Measurements from ENCODE around the gene FOXO3. TPM values are rescaled to one million over a fixed set of nuclear protein-coding genes. Genes with fewer than 3 reads are reported as not detected.

FOXO3 gene
- total RNA-seq, 1 experiment from 2014 or later: 20.4 TPM

DNA sequence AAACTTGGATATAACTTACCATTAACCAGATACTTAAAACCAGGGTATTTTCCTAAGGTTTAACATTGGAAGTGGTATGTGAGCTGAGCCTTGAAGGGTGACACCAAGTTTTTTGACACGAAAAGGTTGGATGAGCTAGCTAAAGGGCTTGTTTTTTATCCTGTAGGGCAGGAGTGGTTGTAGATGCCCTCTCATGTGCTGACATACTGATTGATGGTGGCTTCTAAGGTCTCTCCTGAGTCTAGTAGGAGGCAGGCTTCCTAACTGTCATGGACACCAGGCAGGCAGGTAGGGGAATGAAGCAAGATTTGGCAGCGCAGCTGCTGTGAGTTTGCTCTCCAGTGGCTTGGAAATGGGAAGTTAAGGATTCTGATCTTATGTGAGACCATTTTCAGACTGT lies 66.1 kb downstream of the FOXO3 start:
- Histone ChIP-seq H3K4me1 (replicated peaks) (peaks cover 14% of the 10 kb centered on the region), H3K4me3 (no peak overlapping the region), H3K9me3 (replicated peaks) (no peaks in the 10 kb centered on the region), H3K27ac (no peak overlapping the region), H3K36me3 (no peaks in the 10 kb centered on the region; the same call in 1 of the 2 replicates), H3K27me3 (replicated peaks) (no peaks in the 10 kb centered on the region)
- DNase-seq (ENCODE audit: low read depth in 1 of 2, low spot score in 2 of 2): no peak

DNA sequence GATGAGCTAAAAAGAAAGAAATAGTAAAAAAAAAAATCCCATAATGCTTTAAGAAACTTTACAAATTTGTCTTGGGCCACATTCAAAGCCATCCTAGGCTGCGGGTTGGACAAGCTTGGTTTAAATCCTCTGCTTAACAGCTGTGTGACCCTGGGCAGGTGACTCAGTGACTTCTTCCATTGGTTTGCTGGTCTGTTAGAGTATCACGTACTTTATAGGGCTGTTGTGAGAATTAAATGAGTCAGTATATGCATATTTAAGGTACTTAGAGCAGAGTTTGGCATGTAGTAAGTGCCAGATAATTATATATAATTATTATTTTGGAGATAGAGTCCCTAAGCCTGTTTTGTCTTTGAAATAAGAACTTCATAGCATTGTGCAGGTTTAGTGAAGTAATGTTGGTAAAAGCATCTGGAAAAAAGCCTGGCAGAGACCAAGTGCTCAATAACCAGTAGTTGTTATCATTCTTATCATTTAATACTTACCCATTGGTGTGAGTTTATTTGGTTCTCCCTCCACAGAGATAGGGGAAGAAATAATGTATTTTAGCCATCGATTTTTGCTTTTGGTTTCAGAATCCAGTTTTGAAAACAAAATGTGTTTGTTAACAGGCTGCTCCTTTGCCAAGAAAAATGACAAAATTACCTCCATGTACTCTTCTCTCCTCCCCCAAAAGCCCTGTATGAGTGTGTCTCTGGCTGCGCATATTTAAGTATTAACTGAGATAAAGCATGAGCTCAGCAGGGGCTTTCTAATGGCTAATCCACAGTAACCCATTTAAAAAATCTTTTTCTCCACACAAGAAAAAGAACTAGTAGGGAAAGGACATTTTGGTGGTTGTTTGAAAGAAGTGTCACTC lies 67.2 kb downstream of the FOXO3 start:
- H3K27ac ChIP-seq: no peak overlapping the region
- no peak for DNase-seq (ENCODE audit: low read depth in 1 of 2, low spot score in 2 of 2)
- H3K27me3 ChIP-seq (replicated peaks): no peaks in the 10 kb centered on the region

DNA sequence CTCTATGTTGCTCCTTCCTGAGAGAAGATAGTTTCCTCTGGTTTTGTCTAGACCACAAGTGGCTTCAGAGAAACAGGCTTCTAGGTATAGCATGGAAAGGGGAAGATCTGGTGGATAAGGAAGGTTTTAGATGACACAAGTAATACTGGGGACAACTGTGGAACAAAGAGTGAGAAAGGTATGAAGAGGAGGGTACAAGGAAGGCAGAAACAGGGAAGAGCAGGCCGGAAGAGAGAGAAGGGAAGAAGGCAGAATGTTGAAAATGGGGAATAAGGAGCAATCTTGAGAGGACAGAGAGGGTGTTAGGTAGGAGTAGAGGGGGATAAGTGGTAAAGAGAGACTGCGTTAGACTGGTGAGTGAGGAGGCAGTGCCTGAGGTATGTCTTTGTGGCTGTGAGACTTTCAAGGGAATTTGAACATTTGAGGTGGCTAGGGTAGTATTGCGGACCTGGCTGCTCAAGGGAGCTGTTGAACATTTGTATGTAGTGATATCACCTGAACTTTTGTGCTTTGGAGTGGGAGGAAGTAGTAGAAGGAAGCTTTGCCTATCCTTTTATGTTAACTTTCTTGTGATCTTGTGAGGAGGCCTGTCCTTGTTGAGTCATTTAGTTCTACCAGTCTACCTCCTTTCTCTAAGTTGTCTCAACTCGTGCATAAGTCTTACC lies 69.5 kb downstream of the FOXO3 start:
- H3K4me1 ChIP-seq (replicated peaks): no peaks in the 10 kb centered on the region
- no peak for DNase-seq (ENCODE audit: low read depth in 1 of 2, low spot score in 2 of 2)
- H3K36me3 ChIP-seq: no peaks in the 10 kb centered on the region
- H3K4me3 ChIP-seq: no peak overlapping the region
- no peaks in the 10 kb centered on the region for H3K27me3 ChIP-seq (replicated peaks)
- no peaks in the 10 kb centered on the region for H3K9me3 ChIP-seq (replicated peaks)
- H3K27ac ChIP-seq: no peak overlapping the region

More for the DNA sequence above, 67.2 kb downstream of the FOXO3 start:
- Histone ChIP-seq H3K36me3 (no peaks in the 10 kb centered on the region; the same call in 1 of the 2 replicates), H3K9me3 (replicated peaks) (no peaks in the 10 kb centered on the region), H3K4me3 (no peak overlapping the region), H3K4me1 (replicated peaks) (peaks cover 4% of the 10 kb centered on the region)

DNA sequence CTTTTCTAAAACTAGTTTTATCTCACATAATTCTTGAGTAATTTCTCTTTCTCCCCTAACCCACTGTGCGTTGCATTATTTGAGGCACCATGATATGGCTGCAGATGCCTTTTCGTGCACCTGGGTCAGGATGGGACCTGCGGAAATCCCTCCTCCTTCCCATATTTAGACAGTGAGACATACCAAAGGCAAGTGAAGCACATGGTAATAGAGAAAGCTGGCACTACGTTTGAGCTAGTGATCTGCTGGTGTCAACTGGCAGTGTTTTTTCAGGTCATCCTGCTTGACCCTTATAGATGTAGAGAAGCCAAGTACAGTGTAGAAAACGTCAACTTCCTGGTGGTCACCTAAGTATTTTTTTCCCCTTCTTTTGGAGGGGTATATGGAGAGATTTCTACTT lies 71.7 kb downstream of the FOXO3 start:
- H3K27ac ChIP-seq: no peak overlapping the region
- no peak overlapping the region for H3K4me3 ChIP-seq
- no peaks in the 10 kb centered on the region for H3K4me1 ChIP-seq (replicated peaks)
- DNase-seq (ENCODE audit: low read depth in 1 of 2, low spot score in 2 of 2): no peak
- H3K27me3 ChIP-seq (replicated peaks): no peaks in the 10 kb centered on the region
- no peaks in the 10 kb centered on the region for H3K9me3 ChIP-seq (replicated peaks)
- no peaks in the 10 kb centered on the region for H3K36me3 ChIP-seq

DNA sequence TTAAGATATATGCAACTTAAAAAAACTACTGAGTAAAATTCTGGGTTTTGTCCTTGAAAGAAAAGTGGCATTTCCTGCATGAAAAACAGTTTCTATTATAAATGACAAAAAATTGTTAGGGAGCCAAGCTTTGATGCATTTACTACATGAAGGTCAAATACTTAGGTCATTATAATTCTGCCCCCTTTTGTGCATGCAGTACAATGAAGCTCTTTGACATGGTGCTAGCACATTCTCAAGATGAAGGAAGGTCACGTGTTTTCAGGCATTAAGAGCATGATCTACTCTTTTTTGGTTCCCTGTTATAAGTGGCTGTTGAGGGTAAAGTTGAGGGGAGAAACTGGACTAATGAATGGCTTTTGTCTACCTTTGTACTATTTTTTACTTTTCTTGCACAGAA lies 72.7 kb downstream of the FOXO3 start:
- Histone ChIP-seq H3K4me3 (no peak overlapping the region), H3K27ac (no peak overlapping the region), H3K9me3 (replicated peaks) (no peaks in the 10 kb centered on the region), H3K27me3 (replicated peaks) (no peaks in the 10 kb centered on the region), H3K36me3 (no peaks in the 10 kb centered on the region), H3K4me1 (replicated peaks) (no peaks in the 10 kb centered on the region)
- DNase-seq (ENCODE audit: low read depth in 1 of 2, low spot score in 2 of 2): no peak

DNA sequence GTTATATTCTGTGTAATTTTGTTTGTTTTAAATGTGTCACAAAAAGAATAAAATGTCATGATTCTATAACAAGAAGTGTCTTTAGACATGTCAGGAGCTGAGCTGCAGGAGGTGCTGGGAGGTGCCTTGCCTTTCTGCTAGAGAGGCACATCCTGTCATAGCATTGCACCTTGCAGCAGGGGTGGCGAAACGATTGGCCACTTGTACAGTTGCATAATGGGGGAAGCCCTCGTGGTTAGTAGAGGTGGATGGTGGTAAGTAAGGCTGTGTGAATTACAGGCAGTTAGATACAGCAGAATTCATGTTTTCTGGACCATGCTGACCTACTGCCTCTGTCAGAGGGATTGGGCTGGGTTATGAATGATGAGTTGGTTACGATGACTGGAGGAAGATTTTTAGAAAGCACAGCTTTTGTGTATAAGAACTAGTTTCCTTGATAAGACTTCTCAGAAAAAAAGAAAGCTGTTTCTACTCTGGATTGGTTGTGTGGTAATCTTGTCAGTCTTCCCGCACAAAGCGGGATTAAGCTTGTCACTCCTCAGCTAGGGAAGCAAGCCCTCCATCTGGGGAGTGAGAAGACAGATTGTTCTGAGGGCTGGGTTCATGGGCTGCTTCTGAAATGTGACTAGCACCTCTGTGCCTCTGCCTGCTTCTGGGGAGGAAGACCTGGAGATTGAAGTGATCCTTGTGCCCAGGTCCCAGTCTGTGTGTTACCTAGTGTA lies 74.9 kb downstream of the FOXO3 start:
- Histone ChIP-seq H3K36me3 (no peaks in the 10 kb centered on the region), H3K4me1 (replicated peaks) (no peaks in the 10 kb centered on the region), H3K9me3 (replicated peaks) (no peaks in the 10 kb centered on the region), H3K4me3 (no peak overlapping the region), H3K27me3 (replicated peaks) (no peaks in the 10 kb centered on the region), H3K27ac (no peak overlapping the region)
- no peak for DNase-seq (ENCODE audit: low read depth in 1 of 2, low spot score in 2 of 2)

DNA sequence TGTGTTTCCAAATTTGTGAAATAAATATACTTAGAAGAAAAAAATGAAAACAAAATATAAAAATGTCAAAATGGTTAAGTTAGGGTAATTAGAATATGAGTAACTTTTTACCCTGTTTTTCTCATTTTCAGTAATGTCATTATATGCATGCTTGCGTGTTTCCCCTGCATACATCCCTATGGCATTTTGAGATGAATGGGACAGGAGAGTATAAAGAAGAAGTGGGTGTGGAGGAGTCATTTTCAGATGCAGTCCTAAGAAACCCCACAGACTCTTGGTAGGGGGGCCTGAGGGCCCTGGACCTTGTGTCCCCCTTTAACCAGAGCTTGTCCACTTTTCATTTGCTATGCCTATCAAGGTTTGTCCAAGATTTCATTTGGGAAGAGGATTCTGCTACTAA lies 77.2 kb downstream of the FOXO3 start:
- Histone ChIP-seq H3K36me3 (no peaks in the 10 kb centered on the region), H3K9me3 (replicated peaks) (no peaks in the 10 kb centered on the region), H3K27me3 (replicated peaks) (no peaks in the 10 kb centered on the region), H3K4me3 (no peak overlapping the region), H3K27ac (no peak overlapping the region), H3K4me1 (replicated peaks) (0 out of 2 replicates have a peak, but pooled peaks cover under 1% of the 10 kb centered on the region)
- no peak for DNase-seq (ENCODE audit: low read depth in 1 of 2, low spot score in 2 of 2)

DNA sequence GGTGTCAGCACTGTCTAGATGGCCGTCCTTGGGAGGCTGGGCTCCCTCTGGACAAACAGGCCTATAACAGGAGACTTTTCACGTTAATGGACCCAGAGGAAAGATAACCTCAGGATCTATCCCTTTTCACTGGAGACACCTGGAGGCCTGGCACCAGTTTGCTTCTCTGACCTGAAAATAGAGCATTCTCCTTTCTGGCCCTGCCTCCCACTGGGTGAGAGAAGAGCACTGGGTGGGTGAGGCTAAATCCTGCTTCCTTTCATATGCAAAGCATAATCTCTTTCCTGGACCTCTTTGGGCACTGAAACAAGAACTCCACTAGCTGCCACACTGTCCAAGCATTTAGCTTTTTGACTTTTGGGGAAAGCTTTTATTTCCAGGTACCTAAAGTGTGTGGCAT lies 78.3 kb downstream of the FOXO3 start:
- Histone ChIP-seq H3K27me3 (replicated peaks) (no peaks in the 10 kb centered on the region), H3K27ac (no peak overlapping the region), H3K4me3 (no peak overlapping the region), H3K9me3 (replicated peaks) (no peaks in the 10 kb centered on the region), H3K4me1 (replicated peaks) (0 out of 2 replicates have a peak, but pooled peaks cover 4% of the 10 kb centered on the region), H3K36me3 (no peaks in the 10 kb centered on the region)
- no peak for DNase-seq (ENCODE audit: low read depth in 1 of 2, low spot score in 2 of 2)

DNA sequence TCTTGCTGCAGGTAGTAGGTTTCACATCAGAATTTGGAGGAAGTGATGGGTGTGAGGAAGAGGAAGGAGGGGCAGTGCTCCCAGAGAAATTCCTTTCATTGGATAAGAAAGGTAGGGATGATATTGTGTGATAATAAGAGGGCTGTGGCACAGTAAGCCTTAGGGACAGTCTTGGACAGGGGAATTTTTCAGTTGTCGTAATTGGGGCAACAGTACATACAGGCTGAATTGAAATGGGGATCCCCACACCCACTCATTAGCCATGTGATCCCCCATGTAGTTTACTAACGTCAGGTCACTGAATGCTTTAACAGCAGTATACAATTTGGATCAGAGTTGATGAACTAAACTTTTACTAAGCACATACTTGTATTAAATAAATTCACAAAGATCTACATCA lies 79.4 kb downstream of the FOXO3 start:
- H3K9me3 ChIP-seq (replicated peaks): no peaks in the 10 kb centered on the region
- no peak overlapping the region for H3K27ac ChIP-seq
- no peak for DNase-seq (ENCODE audit: low read depth in 1 of 2, low spot score in 2 of 2)
- no peak overlapping the region for H3K4me3 ChIP-seq
- H3K4me1 ChIP-seq (replicated peaks): 0 out of 2 replicates have a peak, but pooled peaks cover 4% of the 10 kb centered on the region
- no peaks in the 10 kb centered on the region for H3K36me3 ChIP-seq
- no peaks in the 10 kb centered on the region for H3K27me3 ChIP-seq (replicated peaks)

DNA sequence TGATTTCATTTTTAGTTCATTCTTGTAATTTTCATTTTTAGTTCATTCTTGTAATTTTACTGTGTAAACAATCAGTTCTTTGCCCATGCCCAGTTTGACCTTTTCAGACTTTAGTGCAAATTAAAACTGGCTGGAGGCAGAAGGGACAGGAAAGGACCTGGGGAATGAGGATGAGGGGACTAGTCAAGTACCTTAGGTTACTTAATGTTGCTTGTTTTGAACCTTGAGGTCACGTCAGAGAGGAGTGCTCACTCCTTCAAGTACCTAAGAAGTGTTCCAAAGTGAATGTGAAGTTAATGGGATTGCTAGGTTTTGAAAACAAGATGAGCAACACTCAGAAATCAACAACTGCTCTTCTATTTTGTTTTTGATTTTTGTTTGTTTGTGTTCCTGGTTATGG lies 82.5 kb downstream of the FOXO3 start:
- Histone ChIP-seq H3K4me1 (replicated peaks) (peaks cover 11% of the 10 kb centered on the region; the same call in 1 of the 2 replicates), H3K9me3 (replicated peaks) (no peaks in the 10 kb centered on the region), H3K27me3 (replicated peaks) (no peaks in the 10 kb centered on the region), H3K27ac (no peak overlapping the region), H3K36me3 (no peaks in the 10 kb centered on the region), H3K4me3 (no peak overlapping the region)
- no peak for DNase-seq (ENCODE audit: low read depth in 1 of 2, low spot score in 2 of 2)

DNA sequence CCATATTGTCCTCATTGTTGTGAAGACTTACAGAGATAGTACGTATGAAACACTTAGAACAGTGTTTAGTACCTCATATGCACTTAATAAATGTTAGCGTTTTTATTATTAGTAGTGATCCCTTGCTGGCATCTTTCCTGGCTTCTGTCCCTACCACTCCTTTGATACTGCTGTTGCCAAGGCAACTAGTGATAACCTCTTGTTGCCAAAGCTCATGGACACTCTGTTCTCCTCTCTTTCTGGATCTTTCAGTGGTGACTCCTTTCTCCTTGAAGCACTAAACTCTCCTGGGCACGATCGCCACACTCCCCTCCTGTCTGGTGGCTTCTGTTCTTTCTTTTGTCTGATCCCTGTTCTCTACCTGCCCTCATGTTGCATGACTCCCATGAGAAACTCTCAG lies 83.5 kb downstream of the FOXO3 start:
- no peak for DNase-seq (ENCODE audit: low read depth in 1 of 2, low spot score in 2 of 2)
- Histone ChIP-seq H3K27me3 (replicated peaks) (no peaks in the 10 kb centered on the region), H3K36me3 (no peaks in the 10 kb centered on the region), H3K9me3 (replicated peaks) (no peaks in the 10 kb centered on the region), H3K4me1 (replicated peaks) (peaks cover 11% of the 10 kb centered on the region; the same call in 1 of the 2 replicates), H3K27ac (no peak overlapping the region), H3K4me3 (no peak overlapping the region)

DNA sequence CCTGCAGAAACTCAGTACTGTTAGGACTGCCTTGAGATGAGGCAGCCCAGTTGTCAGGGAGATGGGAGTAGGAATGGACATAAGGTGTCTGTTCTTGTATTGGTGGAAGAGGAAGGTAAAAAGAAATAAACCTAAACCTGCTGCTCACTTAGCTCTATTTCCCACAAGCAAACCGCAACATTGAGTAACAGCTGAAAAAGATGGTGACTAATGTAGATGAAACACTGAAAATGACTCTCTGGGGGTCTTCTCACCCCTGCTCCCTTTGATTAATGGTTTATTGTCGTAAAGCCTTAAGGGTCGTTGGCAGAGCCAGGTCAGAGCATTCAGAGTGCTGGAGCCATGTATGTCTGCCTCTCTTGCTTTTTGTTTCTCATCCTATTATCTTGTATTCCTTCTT lies 87.5 kb downstream of the FOXO3 start:
- no peak overlapping the region for H3K27ac ChIP-seq
- peaks cover 34% of the 10 kb centered on the region for H3K4me1 ChIP-seq (replicated peaks)
- H3K27me3 ChIP-seq (replicated peaks): no peaks in the 10 kb centered on the region
- H3K9me3 ChIP-seq (replicated peaks): no peaks in the 10 kb centered on the region
- DNase-seq (ENCODE audit: low read depth in 1 of 2, low spot score in 2 of 2): no peak
- no peak overlapping the region for H3K4me3 ChIP-seq
- no peaks in the 10 kb centered on the region; the same call in 1 of the 2 replicates for H3K36me3 ChIP-seq

DNA sequence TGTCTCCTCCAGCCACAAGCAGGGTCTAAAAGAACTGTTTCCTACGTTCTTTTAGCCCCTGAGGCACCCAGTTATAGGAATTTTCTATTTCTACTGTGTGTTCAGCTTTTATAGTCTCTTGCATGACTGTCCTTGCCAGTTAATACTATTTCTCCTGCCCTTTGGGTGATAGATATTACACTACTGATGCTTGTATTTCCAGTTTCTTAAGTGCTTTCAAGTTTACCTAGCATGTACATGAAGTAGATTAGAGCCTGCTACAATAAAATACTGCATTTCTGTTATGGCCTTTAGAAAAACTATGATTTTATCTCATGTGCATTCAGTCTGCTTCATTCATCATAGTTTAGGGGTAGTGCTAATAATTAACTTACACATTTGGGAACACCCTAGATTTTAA lies 89.6 kb downstream of the FOXO3 start:
- Histone ChIP-seq H3K27ac (no peak overlapping the region), H3K4me1 (replicated peaks) (peaks cover 48% of the 10 kb centered on the region), H3K4me3 (no peak overlapping the region), H3K27me3 (replicated peaks) (no peaks in the 10 kb centered on the region), H3K9me3 (replicated peaks) (no peaks in the 10 kb centered on the region), H3K36me3 (no peaks in the 10 kb centered on the region; the same call in 1 of the 2 replicates)
- no peak for DNase-seq (ENCODE audit: low read depth in 1 of 2, low spot score in 2 of 2)

DNA sequence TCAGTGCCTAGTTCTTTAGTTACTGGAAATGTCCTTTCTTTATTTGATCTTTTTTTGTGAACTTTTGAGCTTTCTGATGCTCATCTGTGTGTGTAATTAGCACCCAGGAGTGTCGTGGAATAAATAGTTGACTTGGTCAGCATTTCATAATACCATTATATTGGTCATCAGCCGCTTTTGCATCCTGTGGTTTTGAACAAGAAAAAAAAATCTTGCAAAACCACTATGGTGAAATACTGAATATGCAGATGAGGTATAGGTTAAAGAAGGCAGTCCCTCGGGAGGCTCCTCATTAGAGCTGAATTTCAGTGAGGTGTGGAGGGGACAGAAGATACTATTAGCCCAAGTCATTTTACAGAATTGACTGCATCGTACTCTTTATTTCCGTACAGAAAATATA lies 90.1 kb downstream of the FOXO3 start:
- Histone ChIP-seq H3K27ac (0 out of 2 replicates have a peak overlapping the region, but pooled peaks have one; percentile 60), H3K9me3 (replicated peaks) (no peaks in the 10 kb centered on the region), H3K4me3 (no peak overlapping the region), H3K27me3 (replicated peaks) (no peaks in the 10 kb centered on the region), H3K4me1 (replicated peaks) (peaks cover 52% of the 10 kb centered on the region), H3K36me3 (no peaks in the 10 kb centered on the region; the same call in 1 of the 2 replicates)
- no peak for DNase-seq (ENCODE audit: low read depth in 1 of 2, low spot score in 2 of 2)
